Stromal cell of bone marrow (primary cell): ENCODE measurements around the gene CEL.
"Not testable (repeated sequence)": the region's sequence is repeated elsewhere in the genome, so short reads cannot be mapped to it uniquely, and the experiment has no call there.

Source experiments
- DNase-seq: peaks from one replicate; pipeline ENCODE4 v3.0.0-alpha.2; 2012; ENCODE audit warnings: low read depth

Gene CEL

GRCh38 chr9:133046900-133047295 is 14.9 kb upstream of the CEL start:
- no peak for DNase-seq

GRCh38 chr9:133048595-133048994 is 13.2 kb upstream of the CEL start:
- DNase-seq, result no peak

- DNase-seq, result no peak
Observed at GRCh38 chr9:133049043-133049442, 12.7 kb upstream of the CEL start.

- DNase-seq, result no peak
Observed at GRCh38 chr9:133050142-133050541, 11.6 kb upstream of the CEL start.

- DNase-seq, result no peak
Observed at GRCh38 chr9:133050781-133051180, 11.0 kb upstream of the CEL start.

- no peak for DNase-seq
Observed at GRCh38 chr9:133051281-133051900, 10.4 kb upstream of the CEL start.

GRCh38 chr9:133051966-133052539 is 9.7 kb upstream of the CEL start:
- DNase-seq, result no peak

- DNase-seq, result no peak
Observed at GRCh38 chr9:133054194-133054890, 7.4 kb upstream of the CEL start.

GRCh38 chr9:133054966-133055365 is 6.8 kb upstream of the CEL start:
- DNase-seq, result no peak

- DNase-seq, result no peak
Observed at GRCh38 chr9:133055788-133056420, 5.9 kb upstream of the CEL start.

GRCh38 chr9:133056533-133056932 is 5.2 kb upstream of the CEL start:
- no peak for DNase-seq

- DNase-seq, result no peak
Observed at GRCh38 chr9:133057006-133057405, 4.8 kb upstream of the CEL start.

- DNase-seq, result no peak
Observed at GRCh38 chr9:133057553-133057952, 4.2 kb upstream of the CEL start.

- no peak for DNase-seq
Observed at GRCh38 chr9:133058071-133058470, 3.7 kb upstream of the CEL start.

- no peak for DNase-seq
Observed at GRCh38 chr9:133058550-133059320, 3.0 kb upstream of the CEL start.

- DNase-seq, result no peak
Observed at GRCh38 chr9:133059623-133060022, 2.2 kb upstream of the CEL start.

- DNase-seq, result no peak
Observed at GRCh38 chr9:133060417-133060841, 1.4 kb upstream of the CEL start.

- not testable (repeated sequence) for DNase-seq
Observed at GRCh38 chr9:133061019-133061763, 590 bp upstream of the CEL start.

- not testable (repeated sequence) for DNase-seq
Observed at GRCh38 chr9:133062569-133062968, 788 bp downstream of the CEL start.

GRCh38 chr9:133063159-133063499 is 1.3 kb downstream of the CEL start:
- DNase-seq, result no peak

GRCh38 chr9:133063500-133064231 is 1.9 kb downstream of the CEL start:
- DNase-seq, result no peak
